GM08714 (cell line): Measurements from ENCODE around the gene BROX.

Experiments
- H3K4me3 ChIP-seq: fragments of 200-500 bp; sonication (Bioruptor generic); 2 replicates; pipeline ENCODE4 v1.5.1; 2014; ENCODE audit warnings: mild to moderate bottlenecking, low read length, inconsistent platforms
- ZNF274 ChIP-seq: IDR thresholded peaks from 2 replicates; pipeline ENCODE4 v1.6.1; 2012; ENCODE audit warnings: mild to moderate bottlenecking, low read depth, low read length

Gene BROX

GRCh38 chr1:222781251-222781650 lies 68.9 kb downstream of the BROX start:
- H3K4me3 ChIP-seq, result no peak overlapping the region
- TF ChIP-seq ZNF274, result no peak

DNA sequence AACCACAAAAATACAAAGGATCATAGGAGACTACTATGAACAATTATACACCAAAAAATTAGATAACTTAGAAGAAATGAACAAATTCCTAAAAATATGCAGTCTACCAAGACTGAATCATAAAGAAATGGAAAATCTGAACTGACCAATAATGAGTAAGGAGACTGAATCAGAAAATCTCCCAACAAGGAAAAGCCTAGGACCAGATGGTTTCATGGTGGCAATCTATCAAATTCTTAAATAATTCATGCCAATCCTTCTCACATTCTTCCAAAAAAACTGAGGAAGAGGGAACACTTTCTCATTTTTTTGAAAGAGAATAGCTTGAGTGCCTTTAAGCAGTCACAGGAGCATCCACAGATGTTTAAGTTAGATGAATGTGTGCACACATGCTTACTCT lies 70.7 kb downstream of the BROX start:
- H3K4me3 ChIP-seq, result no peak overlapping the region
- no peak for TF ChIP-seq ZNF274

DNA sequence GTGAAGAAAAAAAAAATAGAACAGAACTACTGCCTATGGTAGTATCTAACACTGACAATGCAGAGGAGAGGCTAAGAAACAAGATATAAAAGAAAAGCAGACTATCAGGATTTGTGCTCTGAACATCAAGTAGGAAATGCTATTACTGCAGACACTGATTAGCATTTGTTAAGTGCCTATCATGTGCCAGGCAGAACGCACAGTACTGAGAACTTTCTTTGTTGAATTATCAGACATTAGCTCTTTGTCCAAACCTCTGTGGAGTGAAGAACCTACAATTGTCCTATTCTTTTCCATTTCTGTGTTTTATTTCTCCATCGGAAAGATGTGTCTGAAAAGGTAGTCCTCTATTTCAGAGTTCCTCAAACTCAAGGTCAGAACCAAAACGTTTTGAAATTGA lies 72.0 kb downstream of the BROX start:
- H3K4me3 ChIP-seq, result no peak overlapping the region
- no peak for TF ChIP-seq ZNF274
